ENCODE data around the gene LHX3. TPM values are rescaled to one million over a fixed set of nuclear protein-coding genes. Genes with fewer than 3 reads are reported as not detected.

Gene LHX3
- total RNA-seq, 4 donors from 2014 or later, result not detected

DNA sequence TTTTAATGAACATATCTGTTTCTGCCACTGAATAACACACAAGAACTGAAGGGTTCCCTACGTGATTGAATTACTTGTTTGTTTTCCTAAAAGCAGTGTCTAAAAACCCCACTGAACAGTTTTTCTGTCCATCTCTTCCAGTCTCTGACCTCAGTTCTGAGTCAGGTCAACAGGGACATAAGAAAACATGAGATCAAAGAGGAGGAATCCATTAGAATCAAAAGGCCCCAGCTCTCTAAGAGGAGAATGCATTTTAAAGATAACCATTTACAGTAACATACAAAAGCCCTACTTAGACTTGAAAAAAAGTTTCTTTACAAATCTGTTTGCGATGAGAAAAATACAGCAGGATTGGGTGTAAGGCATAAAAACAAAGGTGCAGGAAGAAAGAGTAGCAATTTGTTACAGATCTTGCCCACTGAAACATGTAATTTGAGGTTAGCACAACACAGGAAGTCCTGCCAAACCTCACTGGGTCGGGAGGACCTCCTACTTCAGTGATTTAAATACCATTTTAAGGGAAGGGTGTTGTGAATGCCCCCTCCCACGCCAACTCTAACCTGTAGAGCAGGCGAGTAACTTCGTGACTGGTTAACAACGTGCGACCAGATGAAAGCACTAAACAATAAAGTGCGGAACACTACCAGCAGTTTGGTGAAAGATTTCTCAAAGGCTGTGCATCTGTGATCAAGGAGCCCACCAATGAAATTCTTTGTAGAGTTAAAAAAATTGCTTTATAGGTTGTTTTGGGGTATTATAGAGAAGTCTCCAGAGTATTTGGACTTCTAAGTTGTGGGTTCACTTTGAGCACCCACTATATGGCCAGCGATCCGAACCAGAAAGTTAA is 39.4 kb upstream of the LHX3 start:
- Histone ChIP-seq H3K4me3 (replicated peaks in 1 of 3) (peak overlapping the region in 1 of 3 donors; percentile 66), H3K9me3 (no peaks in the 10 kb centered on the region), H3K27me3 (no peaks in the 10 kb centered on the region), H3K36me3 (no peaks in the 10 kb centered on the region), H3K4me1 (peaks cover 28 to 54% of the 10 kb centered on the region in 2 donors), H3K27ac (no peak overlapping the region)
- intact Hi-C loops (cut with DNase I), result loop anchor here (10.0 kb wide), 1 partner anchor 280 kb away; the partner anchor contains the start of gene UBAC1
- 34 to 41% methylated on average over 11 of the region's 11 CpGs for WGBS, 2 donors
- DNase-seq, result no peak
- TF ChIP-seq POLR2A (IDR thresholded peaks at IDR 0.05), result no peak
- TF ChIP-seq, protein P1, sequence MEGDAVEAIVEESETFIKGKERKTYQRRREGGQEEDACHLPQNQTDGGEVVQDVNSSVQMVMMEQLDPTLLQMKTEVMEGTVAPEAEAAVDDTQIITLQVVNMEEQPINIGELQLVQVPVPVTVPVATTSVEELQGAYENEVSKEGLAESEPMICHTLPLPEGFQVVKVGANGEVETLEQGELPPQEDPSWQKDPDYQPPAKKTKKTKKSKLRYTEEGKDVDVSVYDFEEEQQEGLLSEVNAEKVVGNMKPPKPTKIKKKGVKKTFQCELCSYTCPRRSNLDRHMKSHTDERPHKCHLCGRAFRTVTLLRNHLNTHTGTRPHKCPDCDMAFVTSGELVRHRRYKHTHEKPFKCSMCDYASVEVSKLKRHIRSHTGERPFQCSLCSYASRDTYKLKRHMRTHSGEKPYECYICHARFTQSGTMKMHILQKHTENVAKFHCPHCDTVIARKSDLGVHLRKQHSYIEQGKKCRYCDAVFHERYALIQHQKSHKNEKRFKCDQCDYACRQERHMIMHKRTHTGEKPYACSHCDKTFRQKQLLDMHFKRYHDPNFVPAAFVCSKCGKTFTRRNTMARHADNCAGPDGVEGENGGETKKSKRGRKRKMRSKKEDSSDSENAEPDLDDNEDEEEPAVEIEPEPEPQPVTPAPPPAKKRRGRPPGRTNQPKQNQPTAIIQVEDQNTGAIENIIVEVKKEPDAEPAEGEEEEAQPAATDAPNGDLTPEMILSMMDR (IDR thresholded peaks at IDR 0.05), result no peak

DNA sequence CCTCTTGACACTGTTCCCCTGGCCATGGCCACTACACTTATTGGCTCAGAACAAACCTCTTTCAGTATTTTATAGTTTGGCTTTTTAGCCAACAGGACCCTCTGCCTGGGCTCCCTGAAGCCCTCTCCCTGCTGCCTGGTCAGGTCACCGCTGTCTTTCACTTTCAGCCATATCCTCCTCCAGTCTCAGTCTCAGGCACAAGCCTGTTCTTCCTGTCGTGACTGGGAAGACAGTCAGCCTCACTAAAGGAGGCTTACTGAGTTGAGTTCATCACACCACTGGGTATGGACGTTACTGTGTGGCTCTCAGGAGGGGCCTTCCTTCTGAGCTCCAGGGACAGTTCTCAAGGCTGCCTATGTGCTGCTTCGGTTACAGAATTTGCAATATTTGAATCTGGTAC is 38.7 kb upstream of the LHX3 start:
- TF ChIP-seq, protein P1 (IDR thresholded peaks at IDR 0.05), result no peak
- no peak for TF ChIP-seq POLR2A (IDR thresholded peaks at IDR 0.05)
- Histone ChIP-seq H3K9me3 (no peaks in the 10 kb centered on the region), H3K36me3 (no peaks in the 10 kb centered on the region), H3K4me1 (peaks cover 28 to 61% of the 10 kb centered on the region in 2 donors), H3K27me3 (no peaks in the 10 kb centered on the region), H3K27ac (no peak overlapping the region), H3K4me3 (replicated peaks in 1 of 3) (no peak overlapping the region)
- intact Hi-C loops (cut with DNase I), result loop anchor here (10.0 kb wide), 1 partner anchor 279 kb away; the partner anchor contains the start of gene UBAC1
- DNase-seq, result no peak
- 76 to 80% methylated on average over 4 of the region's 4 CpGs for WGBS, 2 donors

DNA sequence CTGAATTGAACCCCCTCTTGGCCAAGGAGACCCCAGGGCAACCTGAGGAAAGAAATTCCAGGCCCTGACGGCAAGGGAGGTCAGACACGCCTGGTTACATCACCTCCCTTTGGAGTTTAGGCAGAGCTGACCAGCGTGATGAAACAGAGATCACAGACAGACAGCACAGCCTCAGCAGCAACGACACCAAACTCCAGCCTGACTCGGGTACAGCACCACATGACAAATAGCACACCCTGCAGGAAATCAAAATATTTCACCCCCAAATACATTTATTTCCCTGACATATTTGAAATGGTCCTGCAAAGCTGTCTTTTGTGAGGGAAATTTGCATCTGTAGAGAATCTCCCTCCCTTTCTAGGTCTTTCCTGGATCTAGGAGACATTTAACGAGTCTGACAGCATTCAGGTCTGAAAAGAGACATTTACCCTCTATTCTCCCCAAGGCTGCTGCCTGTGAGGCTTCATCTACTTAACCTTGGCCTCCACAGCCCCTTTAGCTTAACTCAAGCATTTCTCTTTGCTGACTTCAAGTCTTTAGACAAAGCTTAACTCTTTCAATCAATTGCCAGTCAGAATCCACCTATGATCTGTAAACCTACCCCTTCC is 38.1 kb upstream of the LHX3 start:
- 68 to 76% methylated on average over 6 of the region's 6 CpGs for WGBS, 2 donors
- peaks cover 28 to 61% of the 10 kb centered on the region in 2 donors for H3K4me1 ChIP-seq
- intact Hi-C loops (cut with DNase I), result loop anchor here (10.0 kb wide), 1 partner anchor 278 kb away; the partner anchor contains the start of gene UBAC1
- H3K27me3 ChIP-seq, result no peaks in the 10 kb centered on the region
- TF ChIP-seq, protein P1 (IDR thresholded peaks at IDR 0.05), result no peak
- no peak for TF ChIP-seq POLR2A (IDR thresholded peaks at IDR 0.05)
- H3K36me3 ChIP-seq, result no peaks in the 10 kb centered on the region
- no peak overlapping the region for H3K4me3 ChIP-seq (replicated peaks in 1 of 3)
- DNase-seq, result no peak
- H3K9me3 ChIP-seq, result no peaks in the 10 kb centered on the region
- peak overlapping the region in 1 of 3 donors; percentile 10 for H3K27ac ChIP-seq

DNA sequence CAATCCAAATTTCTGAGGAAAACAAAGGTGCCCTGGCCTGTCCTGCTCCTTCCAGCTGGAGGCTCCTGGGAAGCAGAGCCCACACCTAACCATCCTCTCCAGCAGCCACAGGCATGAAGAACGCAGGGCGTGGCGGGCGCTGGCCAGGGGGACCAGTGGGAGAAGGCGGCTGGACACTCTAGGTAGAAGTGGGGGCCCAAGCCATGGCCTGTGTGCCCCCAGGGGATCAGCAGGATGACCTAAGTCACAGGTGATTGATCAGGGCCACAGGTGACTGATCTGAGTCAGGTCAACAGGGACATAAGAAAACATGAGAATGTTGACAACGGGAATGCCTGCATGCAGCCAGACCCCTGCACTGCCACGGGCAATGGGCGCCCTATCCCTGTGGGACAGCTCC is 37.3 kb upstream of the LHX3 start:
- H3K9me3 ChIP-seq, result no peaks in the 10 kb centered on the region
- intact Hi-C loops (cut with DNase I), result loop anchor here (10.0 kb wide), 1 partner anchor 277 kb away; the partner anchor contains the start of gene UBAC1
- peak overlapping the region in 1 of 3 donors; percentile 10 for H3K27ac ChIP-seq
- H3K4me1 ChIP-seq, result peaks cover 28 to 61% of the 10 kb centered on the region in 2 donors
- H3K27me3 ChIP-seq, result no peaks in the 10 kb centered on the region
- no peak overlapping the region for H3K4me3 ChIP-seq (replicated peaks in 1 of 3)
- DNase-seq, result peak; percentile 34 to 62
- no peaks in the 10 kb centered on the region for H3K36me3 ChIP-seq
- TF ChIP-seq POLR2A (IDR thresholded peaks at IDR 0.05), result no peak
- TF ChIP-seq, protein P1 (IDR thresholded peaks at IDR 0.05), result no peak
- 31 to 52% methylated on average over 7 to 8 of the region's 8 CpGs for WGBS, 2 donors
